ENCODE measurements around the gene AGBL4. TPM values are rescaled to one million over a fixed set of nuclear protein-coding genes. Genes with fewer than 3 reads are reported as not detected.

The AGBL4 gene
- total RNA-seq, 1 donor, result 0.10 TPM

- Histone ChIP-seq H3K4me3 (ENCODE audit: low read length) (no peak overlapping the region), H3K4me1 (ENCODE audit: insufficient read depth, low read length) (no peaks in the 10 kb centered on the region), H3K9me3 (ENCODE audit: low read depth, low read length) (no peaks in the 10 kb centered on the region), H3K27me3 (ENCODE audit: insufficient read depth, low read length) (no peaks in the 10 kb centered on the region)
These were observed 1215.3 kb downstream of the AGBL4 start for GRCh38 chr1:48808496-48808895.

GRCh38 chr1:48807554-48808260, 1216.0 kb downstream of the AGBL4 start:
- Histone ChIP-seq H3K4me1 (ENCODE audit: insufficient read depth, low read length) (no peaks in the 10 kb centered on the region), H3K9me3 (ENCODE audit: low read depth, low read length) (no peaks in the 10 kb centered on the region), H3K4me3 (ENCODE audit: low read length) (no peak overlapping the region), H3K27me3 (ENCODE audit: insufficient read depth, low read length) (no peaks in the 10 kb centered on the region)

DNA sequence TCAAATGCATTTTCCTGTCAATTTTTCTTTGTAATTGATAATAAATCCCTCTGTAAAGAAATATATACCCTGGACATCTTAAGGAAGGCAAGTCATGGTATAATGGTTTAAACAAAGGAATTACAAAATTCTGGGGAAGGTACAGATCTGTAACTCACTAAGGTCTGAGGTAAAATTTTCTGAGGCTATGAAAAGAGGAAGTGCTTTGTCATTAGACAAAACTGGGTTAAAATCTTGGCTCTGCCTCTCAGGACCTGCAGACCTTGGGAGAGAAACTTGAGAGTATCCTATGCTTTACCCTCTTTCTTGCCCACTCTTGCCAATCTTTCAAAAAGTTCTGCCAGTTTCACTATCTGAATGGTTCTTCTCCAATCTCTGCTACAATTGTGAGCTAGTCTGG, 1220.3 kb downstream of the AGBL4 start:
- Histone ChIP-seq H3K27me3 (ENCODE audit: insufficient read depth, low read length) (no peaks in the 10 kb centered on the region), H3K9me3 (ENCODE audit: low read depth, low read length) (no peaks in the 10 kb centered on the region), H3K4me3 (ENCODE audit: low read length) (no peak overlapping the region), H3K4me1 (ENCODE audit: insufficient read depth, low read length) (no peaks in the 10 kb centered on the region)

DNA sequence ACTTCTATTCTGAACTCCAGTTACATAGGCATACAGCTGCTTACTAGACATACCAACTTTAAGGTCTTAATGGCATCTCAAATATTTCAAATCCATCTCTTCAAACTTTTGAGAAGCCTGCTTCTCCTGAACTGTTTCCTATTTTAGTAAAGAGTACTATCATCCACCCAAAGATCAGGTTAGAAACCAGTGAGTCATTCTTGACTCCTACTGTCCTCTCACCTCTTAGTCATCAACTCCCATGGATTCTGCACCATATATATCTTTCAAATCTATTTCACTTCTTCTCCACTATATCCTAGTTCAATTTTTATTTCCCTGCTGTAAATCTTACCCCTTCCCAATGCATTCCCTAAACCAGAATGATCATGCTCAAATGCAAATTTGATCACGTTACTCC, 1228.9 kb downstream of the AGBL4 start:
- Histone ChIP-seq H3K4me3 (ENCODE audit: low read length) (no peak overlapping the region), H3K27me3 (ENCODE audit: insufficient read depth, low read length) (no peaks in the 10 kb centered on the region), H3K4me1 (ENCODE audit: insufficient read depth, low read length) (peaks cover 51% of the 10 kb centered on the region), H3K9me3 (ENCODE audit: low read depth, low read length) (no peaks in the 10 kb centered on the region)

DNA sequence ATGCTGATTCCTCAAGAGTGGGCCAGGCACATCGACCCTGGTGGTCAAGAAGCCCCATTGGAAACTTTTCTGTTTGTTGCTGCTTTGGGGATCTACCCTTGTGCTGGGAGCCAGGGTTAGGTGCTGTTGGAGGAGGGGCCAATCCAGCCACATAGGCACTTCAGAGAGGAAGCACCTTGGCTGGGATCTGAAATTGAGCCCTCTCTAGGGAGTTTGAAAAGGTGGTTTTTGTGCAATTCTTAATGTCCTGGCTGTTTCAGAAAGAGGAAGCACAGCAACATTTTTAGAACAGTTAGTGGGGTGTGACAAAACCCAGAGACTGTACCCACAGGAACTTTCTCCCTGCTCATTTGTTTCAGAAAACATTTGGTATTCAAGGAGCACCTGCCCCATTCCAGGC, 1229.9 kb downstream of the AGBL4 start:
- Histone ChIP-seq H3K27me3 (ENCODE audit: insufficient read depth, low read length) (no peaks in the 10 kb centered on the region), H3K4me3 (ENCODE audit: low read length) (no peak overlapping the region), H3K4me1 (ENCODE audit: insufficient read depth, low read length) (peaks cover 55% of the 10 kb centered on the region), H3K9me3 (ENCODE audit: low read depth, low read length) (no peaks in the 10 kb centered on the region)

- peaks cover 55% of the 10 kb centered on the region for H3K4me1 ChIP-seq (ENCODE audit: insufficient read depth, low read length)
- no peak overlapping the region for H3K4me3 ChIP-seq (ENCODE audit: low read length)
These were observed 1230.8 kb downstream of the AGBL4 start for GRCh38 chr1:48792961-48793360.

DNA sequence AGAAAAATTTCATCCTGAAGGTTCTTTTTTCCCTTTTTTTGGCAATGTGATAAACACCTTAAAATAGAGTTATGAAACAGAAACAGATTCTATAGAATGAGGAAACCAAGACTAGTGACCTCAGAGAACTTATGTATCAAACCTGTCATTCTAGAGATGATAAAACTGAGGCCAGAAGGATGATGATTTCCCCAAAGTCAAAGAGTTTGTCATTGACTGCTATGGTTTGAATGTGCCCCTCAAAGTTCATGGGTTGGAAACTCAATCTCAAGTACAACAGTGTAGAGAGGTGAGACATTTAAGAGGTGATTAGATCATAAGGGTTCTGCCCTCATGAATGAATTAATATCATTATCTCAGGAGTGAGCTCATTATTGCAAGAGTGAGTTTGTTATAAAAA, 1233.4 kb downstream of the AGBL4 start:
- H3K4me3 ChIP-seq (ENCODE audit: low read length), result no peak overlapping the region
- no peaks in the 10 kb centered on the region for H3K27me3 ChIP-seq (ENCODE audit: insufficient read depth, low read length)
- H3K9me3 ChIP-seq (ENCODE audit: low read depth, low read length), result no peaks in the 10 kb centered on the region
- H3K4me1 ChIP-seq (ENCODE audit: insufficient read depth, low read length), result peaks cover 47% of the 10 kb centered on the region

More at GRCh38 chr1:48792961-48793360, 1230.8 kb downstream of the AGBL4 start:
- Histone ChIP-seq H3K27me3 (ENCODE audit: insufficient read depth, low read length) (no peaks in the 10 kb centered on the region), H3K9me3 (ENCODE audit: low read depth, low read length) (no peaks in the 10 kb centered on the region)

DNA sequence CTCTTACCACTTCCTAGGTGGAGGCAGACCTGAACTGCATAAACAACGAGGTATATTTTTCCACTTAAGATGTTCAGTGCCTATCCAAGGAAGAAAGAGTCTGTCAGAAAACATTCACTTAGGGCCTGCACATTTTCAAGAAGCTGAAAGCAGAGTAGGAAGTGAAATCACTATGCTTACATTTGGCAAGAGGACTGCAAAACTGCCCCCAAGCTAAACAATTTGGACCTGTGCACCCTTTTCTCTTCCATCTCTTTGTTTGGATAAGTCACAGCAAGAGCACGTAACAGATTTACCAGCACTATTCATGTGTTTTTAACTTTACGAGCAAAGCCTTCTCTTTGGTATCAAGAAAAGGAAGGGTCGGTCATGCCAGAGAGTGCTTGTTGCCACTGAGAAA, 1233.9 kb downstream of the AGBL4 start:
- no peak overlapping the region for H3K4me3 ChIP-seq (ENCODE audit: low read length)
- no peaks in the 10 kb centered on the region for H3K9me3 ChIP-seq (ENCODE audit: low read depth, low read length)
- peaks cover 44% of the 10 kb centered on the region for H3K4me1 ChIP-seq (ENCODE audit: insufficient read depth, low read length)
- no peaks in the 10 kb centered on the region for H3K27me3 ChIP-seq (ENCODE audit: insufficient read depth, low read length)

DNA sequence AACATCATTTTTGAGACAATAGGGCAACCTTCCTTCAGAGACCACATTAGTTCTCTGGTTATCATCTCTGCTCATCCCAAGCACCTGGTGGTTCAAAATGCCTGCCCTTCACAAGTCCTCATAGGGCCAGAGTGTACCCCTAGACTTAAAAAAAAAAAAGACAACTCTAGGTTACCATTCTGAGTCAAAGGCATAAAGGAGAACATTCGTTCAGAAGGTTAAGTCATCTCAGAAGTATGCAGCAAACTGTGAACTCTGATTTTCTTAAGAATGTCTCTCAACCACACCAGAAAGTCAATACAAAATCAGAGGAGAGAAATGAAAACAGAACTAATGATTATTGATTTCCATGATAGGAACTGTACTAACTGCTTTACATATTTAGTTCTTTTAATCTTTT, 1237.9 kb downstream of the AGBL4 start:
- Histone ChIP-seq H3K27me3 (ENCODE audit: insufficient read depth, low read length) (no peaks in the 10 kb centered on the region), H3K4me3 (ENCODE audit: low read length) (no peak overlapping the region), H3K9me3 (ENCODE audit: low read depth, low read length) (no peaks in the 10 kb centered on the region), H3K4me1 (ENCODE audit: insufficient read depth, low read length) (peaks cover 14% of the 10 kb centered on the region)

GRCh38 chr1:48784301-48784700, 1239.5 kb downstream of the AGBL4 start:
- no peak overlapping the region for H3K4me3 ChIP-seq (ENCODE audit: low read length)
- H3K9me3 ChIP-seq (ENCODE audit: low read depth, low read length), result no peaks in the 10 kb centered on the region
- no peaks in the 10 kb centered on the region for H3K4me1 ChIP-seq (ENCODE audit: insufficient read depth, low read length)
- no peaks in the 10 kb centered on the region for H3K27me3 ChIP-seq (ENCODE audit: insufficient read depth, low read length)

DNA sequence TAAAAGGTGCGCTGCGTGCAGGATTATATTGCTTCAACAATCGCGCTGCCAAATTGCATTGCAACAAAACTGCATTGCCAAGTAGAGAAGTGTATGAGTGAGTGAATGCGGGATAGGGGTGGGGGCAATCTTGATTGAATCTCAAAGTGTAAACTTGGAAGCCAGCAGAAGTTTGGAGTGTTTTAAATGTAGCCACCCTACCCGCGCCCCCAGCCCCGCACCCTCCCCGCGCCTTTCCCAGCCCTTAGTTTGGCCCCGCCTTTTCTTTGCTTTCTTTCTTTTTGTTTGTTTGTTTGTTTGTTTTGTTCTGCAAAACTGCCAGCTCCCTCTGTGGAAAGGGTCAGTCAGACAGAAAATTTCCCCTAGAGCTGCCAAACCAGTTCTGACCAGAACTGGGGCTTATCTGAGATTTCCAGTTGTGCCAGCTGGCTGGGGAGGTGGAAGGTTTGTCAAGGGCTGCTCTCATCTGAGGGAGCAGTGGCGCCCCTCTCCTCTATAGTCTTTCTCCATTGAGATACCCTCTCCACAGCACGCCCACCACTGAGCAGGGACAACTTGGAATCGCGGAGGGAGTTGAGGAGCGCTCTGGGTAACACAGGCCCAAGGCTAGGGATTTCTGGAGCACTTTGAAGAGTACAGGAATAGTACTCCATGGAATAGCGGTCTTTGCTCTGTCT, 1246.4 kb downstream of the AGBL4 start:
- H3K27me3 ChIP-seq (ENCODE audit: insufficient read depth, low read length), result no peaks in the 10 kb centered on the region
- peaks cover 17% of the 10 kb centered on the region for H3K4me1 ChIP-seq (ENCODE audit: insufficient read depth, low read length)
- peak overlapping the region; percentile 51 for H3K4me3 ChIP-seq (ENCODE audit: low read length)
- H3K9me3 ChIP-seq (ENCODE audit: low read depth, low read length), result no peaks in the 10 kb centered on the region

DNA sequence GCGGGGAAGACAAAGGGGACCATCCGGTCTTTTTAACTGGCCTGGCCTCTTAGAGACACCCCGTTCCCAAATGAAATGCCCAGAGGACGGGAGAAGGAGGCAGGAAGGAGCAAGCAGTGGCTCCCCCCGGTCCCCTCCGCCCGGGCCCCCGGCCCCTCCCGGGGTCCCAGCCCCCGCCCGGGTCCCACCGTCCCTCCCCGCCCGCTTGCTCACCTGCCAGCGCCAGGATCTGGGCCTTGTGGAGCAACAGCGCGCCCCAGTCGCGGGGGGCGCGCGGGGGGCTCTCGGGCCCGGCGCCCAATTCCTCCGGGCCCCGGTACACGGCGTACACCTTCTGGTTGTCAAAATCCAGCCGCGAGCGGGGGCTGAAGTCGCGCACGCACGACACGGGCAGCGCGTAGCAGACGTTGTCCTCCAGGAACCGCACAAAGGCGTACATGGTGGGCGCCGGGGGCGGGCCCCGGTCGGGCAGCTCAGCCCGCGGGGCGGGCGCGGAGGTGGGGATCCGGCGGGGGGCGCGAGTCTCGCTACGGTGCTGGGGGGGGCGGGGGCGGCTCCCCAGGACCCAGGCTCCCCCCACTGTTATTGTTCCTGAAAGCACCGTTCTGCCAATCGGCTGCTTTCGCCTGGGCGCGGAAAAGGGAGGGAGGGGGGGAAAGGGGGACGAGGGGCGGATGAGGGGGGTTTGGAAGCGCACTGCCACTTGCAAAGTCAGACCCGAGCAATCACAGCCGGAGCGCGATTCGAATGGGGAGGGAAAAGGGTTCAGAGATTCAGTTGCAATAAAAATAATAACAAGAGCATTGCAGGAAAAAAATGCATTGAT, 1247.1 kb downstream of the AGBL4 start, which contains the start of gene BEND5:
TSS of gene BEND5 (minus strand) at position 499 of the 826 bp plus-strand sequence. CDS start at position 439, 60 bp downstream.
- H3K4me3 ChIP-seq (ENCODE audit: low read length), result peak within 1 kb of the TSS; percentile 51
- H3K9me3 ChIP-seq (ENCODE audit: low read depth, low read length), result no peaks in the 10 kb centered on the region
- no peaks in the 10 kb centered on the region for H3K27me3 ChIP-seq (ENCODE audit: insufficient read depth, low read length)
- peaks cover 17% of the 10 kb centered on the region for H3K4me1 ChIP-seq (ENCODE audit: insufficient read depth, low read length)

- H3K4me1 ChIP-seq (ENCODE audit: insufficient read depth, low read length), result peaks cover 17% of the 10 kb centered on the region
- H3K4me3 ChIP-seq (ENCODE audit: low read length), result peak overlapping the region; percentile 51
- H3K9me3 ChIP-seq (ENCODE audit: low read depth, low read length), result no peaks in the 10 kb centered on the region
- no peaks in the 10 kb centered on the region for H3K27me3 ChIP-seq (ENCODE audit: insufficient read depth, low read length)
These were observed 1247.8 kb downstream of the AGBL4 start for GRCh38 chr1:48775831-48776392.

DNA sequence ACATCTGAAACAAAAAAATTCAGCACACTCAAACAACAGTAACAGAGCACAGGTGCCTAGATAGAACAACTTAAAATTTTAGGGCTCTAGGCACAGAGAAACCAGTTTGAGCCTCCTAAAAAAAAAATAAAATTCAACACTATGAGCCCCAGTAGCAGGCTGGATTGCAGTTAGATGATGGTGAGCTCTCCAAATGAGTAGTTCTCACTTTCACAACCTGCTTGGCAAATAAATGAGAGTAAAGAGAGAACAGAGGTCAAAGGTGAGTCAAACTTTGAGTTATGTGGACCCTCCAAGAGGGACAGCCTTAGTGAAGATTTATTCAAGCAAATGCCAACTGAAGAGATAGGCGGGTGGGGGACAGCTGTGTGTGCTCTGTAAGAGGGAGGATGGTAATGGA, 1250.6 kb downstream of the AGBL4 start:
- Histone ChIP-seq H3K4me1 (ENCODE audit: insufficient read depth, low read length) (peaks cover 29% of the 10 kb centered on the region), H3K4me3 (ENCODE audit: low read length) (no peak overlapping the region), H3K27me3 (ENCODE audit: insufficient read depth, low read length) (no peaks in the 10 kb centered on the region), H3K9me3 (ENCODE audit: low read depth, low read length) (no peaks in the 10 kb centered on the region)

- Histone ChIP-seq H3K9me3 (ENCODE audit: low read depth, low read length) (no peaks in the 10 kb centered on the region), H3K4me1 (ENCODE audit: insufficient read depth, low read length) (peaks cover 27% of the 10 kb centered on the region), H3K4me3 (ENCODE audit: low read length) (no peak overlapping the region), H3K27me3 (ENCODE audit: insufficient read depth, low read length) (no peaks in the 10 kb centered on the region)
These were observed 1251.5 kb downstream of the AGBL4 start for GRCh38 chr1:48772211-48772610.

Data from mononuclear cell (primary cell).